Ureter (tissue), 1 donor: Measurements from ENCODE around the gene HAND1. TPM values are rescaled to one million over a fixed set of nuclear protein-coding genes. Genes with fewer than 3 reads are reported as not detected.
"Not testable (repeated sequence)": the region's sequence is repeated elsewhere in the genome, so short reads cannot be mapped to it uniquely, and the experiment has no call there.

Source experiments
- DNase-seq: peaks from one replicate; pipeline ENCODE4 v3.0.0-alpha.2; 2020; ENCODE audit warnings: low spot score
- total RNA-seq: library from RNA; stranded (reverse); gene quantifications from one replicate; pipeline ENCODE4 v1.2.4, GENCODE V29; 2023
- donor health status: DM: yes; HTN: yes; CAD: no.

The HAND1 gene
- total RNA-seq, result not detected

- no peak for DNase-seq
These were observed at the start of gene HAND1 for GRCh38 chr5:154478224-154478565. Gene HAND1, minus strand, starts transcription at chr5:154478227. Its CDS starts 219 bp downstream, at chr5:154478008.

- no peak for DNase-seq
These were observed 48.5 kb upstream of the HAND1 start for GRCh38 chr5:154526231-154527226.

- DNase-seq, result no peak
These were observed 46.8 kb upstream of the HAND1 start for GRCh38 chr5:154524859-154525258.

GRCh38 chr5:154524181-154524580 is 46.2 kb upstream of the HAND1 start:
- DNase-seq, result no peak

GRCh38 chr5:154523709-154524108 is 45.7 kb upstream of the HAND1 start:
- DNase-seq, result no peak

GRCh38 chr5:154523104-154523503 is 45.1 kb upstream of the HAND1 start:
- no peak for DNase-seq

GRCh38 chr5:154522284-154522683 is 44.3 kb upstream of the HAND1 start:
- DNase-seq, result no peak

- DNase-seq, result no peak
These were observed 43.7 kb upstream of the HAND1 start for GRCh38 chr5:154521756-154522155.

GRCh38 chr5:154520861-154521453 is 42.9 kb upstream of the HAND1 start:
- DNase-seq, result no peak

GRCh38 chr5:154519359-154519758 is 41.3 kb upstream of the HAND1 start:
- DNase-seq, result no peak

- DNase-seq, result no peak
These were observed 40.4 kb upstream of the HAND1 start for GRCh38 chr5:154518438-154518867.

GRCh38 chr5:154517810-154518437 is 39.9 kb upstream of the HAND1 start:
- no peak for DNase-seq

GRCh38 chr5:154517181-154517580 is 39.2 kb upstream of the HAND1 start:
- DNase-seq, result no peak

- no peak for DNase-seq
These were observed 38.4 kb upstream of the HAND1 start for GRCh38 chr5:154516475-154516874.

- not testable (repeated sequence) for DNase-seq
These were observed 37.5 kb upstream of the HAND1 start for GRCh38 chr5:154515488-154515887.

GRCh38 chr5:154514331-154514730 is 36.3 kb upstream of the HAND1 start:
- DNase-seq, result no peak

- no peak for DNase-seq
These were observed 35.6 kb upstream of the HAND1 start for GRCh38 chr5:154513669-154514084.

- DNase-seq, result no peak
These were observed 34.0 kb upstream of the HAND1 start for GRCh38 chr5:154511984-154512383.

- no peak for DNase-seq
These were observed 31.9 kb upstream of the HAND1 start for GRCh38 chr5:154509784-154510555.

- no peak for DNase-seq
These were observed 30.1 kb upstream of the HAND1 start for GRCh38 chr5:154508114-154508513.

GRCh38 chr5:154506716-154507080 is 28.7 kb upstream of the HAND1 start:
- no peak for DNase-seq
